HG02623 (cell line): ENCODE data around the gene ZC3H12D.
"Not testable (repeated sequence)": the region's sequence is repeated elsewhere in the genome, so short reads cannot be mapped to it uniquely, and the experiment has no call there.

Experiments
- ATAC-seq: cut with Tn5 transposase; IDR thresholded peaks from one replicate; pipeline ENCODE4 v1.9.1; 2021; ENCODE audit warnings: moderate library complexity; ENCODE audit not compliant: unreplicated experiment

The ZC3H12D gene

GRCh38 chr6:149460249-149460648 lies 24.6 kb downstream of the ZC3H12D start:
- not testable (repeated sequence) for ATAC-seq

- ATAC-seq, result no peak
Measured at GRCh38 chr6:149459761-149460160, 25.1 kb downstream of the ZC3H12D start.

GRCh38 chr6:149458806-149459205 lies 26.0 kb downstream of the ZC3H12D start:
- ATAC-seq, result no peak

GRCh38 chr6:149458196-149458595 lies 26.6 kb downstream of the ZC3H12D start:
- ATAC-seq, result no peak

GRCh38 chr6:149457316-149457884 lies 27.4 kb downstream of the ZC3H12D start:
- no peak for ATAC-seq

- no peak for ATAC-seq
Measured at GRCh38 chr6:149456311-149457021, 28.3 kb downstream of the ZC3H12D start.

GRCh38 chr6:149455031-149455732 lies 29.6 kb downstream of the ZC3H12D start:
- no peak for ATAC-seq

GRCh38 chr6:149454346-149454848 lies 30.4 kb downstream of the ZC3H12D start:
- no peak for ATAC-seq

GRCh38 chr6:149453597-149454345 lies 31.0 kb downstream of the ZC3H12D start:
- ATAC-seq, result no peak

- no peak for ATAC-seq
Measured at GRCh38 chr6:149452037-149452939, 32.5 kb downstream of the ZC3H12D start.

- no peak for ATAC-seq
Measured at GRCh38 chr6:149451376-149452036, 33.3 kb downstream of the ZC3H12D start.

- no peak for ATAC-seq
Measured at GRCh38 chr6:149450679-149451375, 34.0 kb downstream of the ZC3H12D start.

- no peak for ATAC-seq
Measured at GRCh38 chr6:149449831-149450678, 34.8 kb downstream of the ZC3H12D start.

- ATAC-seq, result no peak
Measured at GRCh38 chr6:149448821-149449453, 35.9 kb downstream of the ZC3H12D start.

- ATAC-seq, result no peak
Measured at GRCh38 chr6:149446791-149447376, 37.9 kb downstream of the ZC3H12D start.

- no peak for ATAC-seq
Measured at GRCh38 chr6:149445573-149445972, 39.2 kb downstream of the ZC3H12D start.

- no peak for ATAC-seq
Measured at GRCh38 chr6:149445095-149445466, 39.7 kb downstream of the ZC3H12D start.
